NCI-H2227 (cell line): ENCODE data around the gene DEFB131A.
"Not testable (repeated sequence)": the region's sequence is repeated elsewhere in the genome, so short reads cannot be mapped to it uniquely, and the experiment has no call there.

Experiments
- DNase-seq: peaks from one replicate; lab custom pipeline; 2025; ENCODE audit not compliant: unreplicated experiment; lab: John Stamatoyannopoulos, UW

DEFB131A gene

GRCh38 chr4:9444114-9444513 is at the start of gene DEFB131A:
Gene DEFB131A (plus strand): TSS chr4:9444414. CDS start chr4:9444534, 120 bp downstream.
- DNase-seq = not testable (repeated sequence)

- not testable (repeated sequence) for DNase-seq
Measured at GRCh38 chr4:9405774-9406173, 38.4 kb upstream of the DEFB131A start.

GRCh38 chr4:9406491-9406890 is 37.7 kb upstream of the DEFB131A start:
- DNase-seq = not testable (repeated sequence)

GRCh38 chr4:9409793-9410192 is 34.4 kb upstream of the DEFB131A start:
- no peak for DNase-seq

- not testable (repeated sequence) for DNase-seq
Measured at GRCh38 chr4:9421884-9422455, 22.2 kb upstream of the DEFB131A start.

GRCh38 chr4:9425916-9426315 is 18.3 kb upstream of the DEFB131A start:
- DNase-seq = not testable (repeated sequence)

- not testable (repeated sequence) for DNase-seq
Measured at GRCh38 chr4:9430061-9430460, 14.2 kb upstream of the DEFB131A start.

- DNase-seq = not testable (repeated sequence)
Measured at GRCh38 chr4:9433320-9433719, 10.9 kb upstream of the DEFB131A start.

GRCh38 chr4:9436728-9437127 is 7.5 kb upstream of the DEFB131A start:
- not testable (repeated sequence) for DNase-seq

- not testable (repeated sequence) for DNase-seq
Measured at GRCh38 chr4:9442355-9442754, 1.9 kb upstream of the DEFB131A start.

- DNase-seq = not testable (repeated sequence)
Measured at GRCh38 chr4:9444681-9445080, 467 bp downstream of the DEFB131A start.

GRCh38 chr4:9452251-9452650 is 8.0 kb downstream of the DEFB131A start:
- not testable (repeated sequence) for DNase-seq

GRCh38 chr4:9454284-9454683 is 10.1 kb downstream of the DEFB131A start:
- DNase-seq = not testable (repeated sequence)

- not testable (repeated sequence) for DNase-seq
Measured at GRCh38 chr4:9455046-9455445, 10.8 kb downstream of the DEFB131A start.

- not testable (repeated sequence) for DNase-seq
Measured at GRCh38 chr4:9479466-9479865, 35.3 kb downstream of the DEFB131A start.

GRCh38 chr4:9480066-9480465 is 35.9 kb downstream of the DEFB131A start:
- DNase-seq = not testable (repeated sequence)

GRCh38 chr4:9482871-9483270 is 38.7 kb downstream of the DEFB131A start:
- DNase-seq = not testable (repeated sequence)

GRCh38 chr4:9483682-9484081 is 39.5 kb downstream of the DEFB131A start:
- DNase-seq = not testable (repeated sequence)

GRCh38 chr4:9486880-9487279 is 42.7 kb downstream of the DEFB131A start:
- DNase-seq = not testable (repeated sequence)

GRCh38 chr4:9488796-9489195 is 44.6 kb downstream of the DEFB131A start:
- not testable (repeated sequence) for DNase-seq

GRCh38 chr4:9490496-9490895 is 46.3 kb downstream of the DEFB131A start:
- DNase-seq = not testable (repeated sequence)

- DNase-seq = not testable (repeated sequence)
Measured at GRCh38 chr4:9490986-9491385, 46.8 kb downstream of the DEFB131A start.

- not testable (repeated sequence) for DNase-seq
Measured at GRCh38 chr4:9493589-9493988, 49.4 kb downstream of the DEFB131A start.
